Breast epithelium (tissue), 4 donors: ENCODE data around the gene ISX. TPM values are rescaled to one million over a fixed set of nuclear protein-coding genes. Genes with fewer than 3 reads are reported as not detected.

Experiments used
- DNase-seq, 2 donors: peaks; one replicate each; pipeline ENCODE4 v3.0.0-alpha.2; 2019; ENCODE audit warnings: low spot score in 2 of 2
- H3K27ac ChIP-seq, 2 donors: fragments of 200-600 bp; sonication (generic) in 1 of 2; one replicate each; pipeline ENCODE4 v1.5.1; 2016 to 2019; ENCODE audit warnings: mild to moderate bottlenecking in 1 of 2
- H3K27me3 ChIP-seq, 2 donors: fragments of 200-600 bp; sonication (generic) in 1 of 2; one replicate each; pipeline versions ENCODE4 v1.5.1 to v1.6.0; 2017 to 2019; ENCODE audit warnings: control low read depth in 1 of 2, mild to moderate bottlenecking in 1 of 2
- H3K36me3 ChIP-seq: fragments of 200-600 bp; one replicate; pipeline ENCODE4 v1.5.1; 2019
- H3K4me1 ChIP-seq, 2 donors: fragments of 200-600 bp; sonication (generic); one replicate each; pipeline ENCODE4 v1.5.1; 2016 to 2019; ENCODE audit warnings: control low read depth in 1 of 2
- H3K4me3 ChIP-seq, 3 donors: fragments of 200-600 bp; sonication (generic); 1 replicate in 2 of 3; 2 replicates in 1 of 3; pipeline ENCODE4 v1.5.1; 2016 to 2019; ENCODE audit warnings: mild to moderate bottlenecking in 3 of 3, moderate library complexity in 2 of 3
- H3K9me3 ChIP-seq, 2 donors: fragments of 200-600 bp; sonication (generic) in 1 of 2; one replicate each; pipeline ENCODE4 v1.5.1; 2016 to 2019; ENCODE audit warnings: control low read depth in 1 of 2
- CTCF ChIP-seq, 3 donors: fragments of 450-650 bp; IDR thresholded peaks; one replicate each; pipeline ENCODE4 v1.5.1; 2016 to 2017; ENCODE audit warnings: antibody characterized with exemption in 3 of 3, mild to moderate bottlenecking in 3 of 3, moderate library complexity in 3 of 3
- POLR2A ChIP-seq: fragments of 450-650 bp; IDR thresholded peaks from one replicate; pipeline ENCODE4 v1.6.1; 2016; ENCODE audit warnings: antibody characterized with exemption, mild to moderate bottlenecking, moderate library complexity
- POLR2AphosphoS5 ChIP-seq, 3 donors: sonication (generic); formaldehyde crosslinking; IDR thresholded peaks; one replicate each; pipeline ENCODE4 v1.6.1; 2017; ENCODE audit warnings: antibody characterized with exemption in 3 of 3
- intact Hi-C: fragments of 100-400 bp; cut with DNase I; formaldehyde crosslinking; loops from one replicate; pipeline ENCODE4 v1.15.1; 2023; ENCODE audit warnings: low total_unique reads
- total RNA-seq, 3 donors: library from RNA; depleted of rRNA; stranded (reverse); fragments of >200 nt; gene quantifications; one replicate each; pipeline ENCODE4 v1.1.0, GENCODE V29; 2016

ISX gene
- total RNA-seq, 3 donors from 2014 or later: under 0.01 TPM; not detected in 2

GRCh38 chr22:35034963-35035362 lies 31.0 kb upstream of the ISX start:
- no peak overlapping the region for H3K27ac ChIP-seq
- no peak for DNase-seq
- H3K36me3 ChIP-seq: no peaks in the 10 kb centered on the region
- H3K27me3 ChIP-seq: peaks cover 0 to 8% of the 10 kb centered on the region in 2 donors
- no peaks in the 10 kb centered on the region for H3K9me3 ChIP-seq
- H3K4me3 ChIP-seq: no peak overlapping the region
- H3K4me1 ChIP-seq: no peaks in the 10 kb centered on the region
- TF ChIP-seq CTCF (IDR thresholded peaks at IDR 0.05) (no peak), POLR2A (no peak), POLR2AphosphoS5 (IDR thresholded peaks at IDR 0.05) (no peak)
- intact Hi-C loops: no loop called here

- TF ChIP-seq CTCF (IDR thresholded peaks at IDR 0.05): no peak
- Histone ChIP-seq H3K27me3 (no peaks in the 10 kb centered on the region), H3K4me3 (no peak overlapping the region), H3K36me3 (no peaks in the 10 kb centered on the region), H3K9me3 (no peaks in the 10 kb centered on the region), H3K27ac (no peak overlapping the region), H3K4me1 (no peaks in the 10 kb centered on the region)
- intact Hi-C loops: no loop called here
- DNase-seq: no peak
Measured at GRCh38 chr22:35037089-35037488, 28.9 kb upstream of the ISX start.

- Histone ChIP-seq H3K4me1 (no peaks in the 10 kb centered on the region), H3K9me3 (no peaks in the 10 kb centered on the region), H3K27ac (no peak overlapping the region), H3K27me3 (peaks cover 0 to 7% of the 10 kb centered on the region in 2 donors), H3K36me3 (no peaks in the 10 kb centered on the region), H3K4me3 (no peak overlapping the region)
- TF ChIP-seq POLR2AphosphoS5 (IDR thresholded peaks at IDR 0.05) (no peak), CTCF (IDR thresholded peaks at IDR 0.05) (no peak), POLR2A (no peak)
- intact Hi-C loops: no loop called here
- DNase-seq: no peak
Measured at GRCh38 chr22:35039625-35040024, 26.3 kb upstream of the ISX start.

GRCh38 chr22:35043252-35043933 lies 22.6 kb upstream of the ISX start:
- peaks cover 3 to 7% of the 10 kb centered on the region in 2 donors for H3K9me3 ChIP-seq
- H3K4me3 ChIP-seq: no peak overlapping the region
- H3K27ac ChIP-seq: no peak overlapping the region
- DNase-seq: no peak
- H3K4me1 ChIP-seq: no peaks in the 10 kb centered on the region
- TF ChIP-seq POLR2AphosphoS5 (IDR thresholded peaks at IDR 0.05) (no peak), CTCF (IDR thresholded peaks at IDR 0.05) (no peak), POLR2A (no peak)
- no peaks in the 10 kb centered on the region for H3K36me3 ChIP-seq
- intact Hi-C loops: no loop called here
- H3K27me3 ChIP-seq: peaks cover 0 to 36% of the 10 kb centered on the region in 2 donors

- DNase-seq: no peak
- peaks cover 0 to 41% of the 10 kb centered on the region in 2 donors for H3K27me3 ChIP-seq
- H3K4me1 ChIP-seq: no peaks in the 10 kb centered on the region
- H3K36me3 ChIP-seq: no peaks in the 10 kb centered on the region
- no peak overlapping the region for H3K27ac ChIP-seq
- TF ChIP-seq POLR2AphosphoS5 (IDR thresholded peaks at IDR 0.05) (no peak), CTCF (IDR thresholded peaks at IDR 0.05) (no peak), POLR2A (no peak)
- no peak overlapping the region for H3K4me3 ChIP-seq
- intact Hi-C loops: no loop called here
- peaks cover 3 to 7% of the 10 kb centered on the region in 2 donors for H3K9me3 ChIP-seq
Measured at GRCh38 chr22:35043934-35044319, 22.0 kb upstream of the ISX start.
